Tibial artery (tissue), 4 donors: ENCODE measurements around the gene TGM3.

Experiments used
- DNase-seq, 2 donors: peaks; one replicate each; pipeline ENCODE4 v3.0.0-alpha.2; 2019
- H3K27ac ChIP-seq, 2 donors: fragments of 200-600 bp; sonication (generic) in 1 of 2; 1 replicate in 1 of 2; 2 replicates in 1 of 2; pipeline ENCODE4 v1.5.1; 2018 to 2019; ENCODE audit warnings: mild to moderate bottlenecking in 1 of 2
- H3K27me3 ChIP-seq, 2 donors: fragments of 200-600 bp; sonication (generic) in 1 of 2; one replicate each; pipeline versions ENCODE4 v1.5.1 to v1.6.0; 2016 to 2019
- H3K36me3 ChIP-seq, 3 donors: fragments of 200-600 bp; sonication (generic) in 2 of 3; one replicate each; pipeline ENCODE4 v1.5.1; 2016 to 2019; ENCODE audit warnings: mild to moderate bottlenecking in 2 of 3
- H3K4me1 ChIP-seq, 4 donors: fragments of 200-600 bp; sonication (generic) in 2 of 4; 1 replicate in 3 of 4; 2 replicates in 1 of 4; pipeline ENCODE4 v1.5.1; 2016 to 2019
- H3K4me3 ChIP-seq, 2 donors: fragments of 200-600 bp; sonication (generic) in 1 of 2; 1 replicate in 1 of 2; 2 replicates in 1 of 2; pipeline ENCODE4 v1.5.1; 2018 to 2019; ENCODE audit warnings: mild to moderate bottlenecking in 2 of 2
- H3K9me3 ChIP-seq, 3 donors: fragments of 200-600 bp; sonication (generic) in 1 of 3; one replicate each; pipeline ENCODE4 v1.5.1; 2016 to 2019
- intact Hi-C: fragments of 100-400 bp; cut with DNase I; formaldehyde crosslinking; loops from one replicate; pipeline ENCODE4 v1.15.0; 2023; ENCODE audit warnings: low total_unique reads
- TF ChIP-seq, protein P1 (sequence below), 2 experiments: fragments of 200-600 bp in 1 of 2; fragments of 450-650 bp in 1 of 2; IDR thresholded peaks; one replicate each; pipeline ENCODE4 v1.5.1; 2017 to 2019; ENCODE audit warnings: antibody characterized with exemption in 2 of 2, mild to moderate bottlenecking in 1 of 2, moderate library complexity in 1 of 2

TGM3 gene

DNA sequence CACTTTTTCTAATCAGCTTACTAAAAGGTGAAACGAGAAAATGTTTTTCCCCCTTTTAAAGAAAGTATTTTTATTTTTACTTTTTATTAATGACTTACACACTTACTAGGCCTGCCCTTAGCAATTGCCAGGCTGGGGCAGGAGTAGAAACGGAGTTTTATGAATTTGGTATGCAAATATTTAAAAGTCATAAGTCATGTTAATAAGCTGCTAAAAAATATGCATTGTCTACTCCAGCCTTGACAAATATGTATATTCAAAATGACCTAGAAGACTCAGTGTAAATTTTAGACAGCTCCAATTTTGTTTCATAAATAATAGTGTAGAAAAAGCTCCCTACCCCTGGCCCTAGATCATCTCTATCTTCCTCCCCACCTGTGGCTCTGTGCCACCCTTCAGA, 67.4 kb downstream of the TGM3 start:
- intact Hi-C loops: loop anchor here (10.0 kb wide), 1 partner anchor 1788 kb away; no protein-coding TSS in a partner anchor
- Histone ChIP-seq H3K36me3 (no peaks in the 10 kb centered on the region), H3K27ac (no peak overlapping the region), H3K9me3 (peaks cover 0 to 15% (median 8%) of the 10 kb centered on the region in 3 donors), H3K27me3 (no peaks in the 10 kb centered on the region), H3K4me1 (no peaks in the 10 kb centered on the region), H3K4me3 (no peak overlapping the region)
- TF ChIP-seq, protein P1, sequence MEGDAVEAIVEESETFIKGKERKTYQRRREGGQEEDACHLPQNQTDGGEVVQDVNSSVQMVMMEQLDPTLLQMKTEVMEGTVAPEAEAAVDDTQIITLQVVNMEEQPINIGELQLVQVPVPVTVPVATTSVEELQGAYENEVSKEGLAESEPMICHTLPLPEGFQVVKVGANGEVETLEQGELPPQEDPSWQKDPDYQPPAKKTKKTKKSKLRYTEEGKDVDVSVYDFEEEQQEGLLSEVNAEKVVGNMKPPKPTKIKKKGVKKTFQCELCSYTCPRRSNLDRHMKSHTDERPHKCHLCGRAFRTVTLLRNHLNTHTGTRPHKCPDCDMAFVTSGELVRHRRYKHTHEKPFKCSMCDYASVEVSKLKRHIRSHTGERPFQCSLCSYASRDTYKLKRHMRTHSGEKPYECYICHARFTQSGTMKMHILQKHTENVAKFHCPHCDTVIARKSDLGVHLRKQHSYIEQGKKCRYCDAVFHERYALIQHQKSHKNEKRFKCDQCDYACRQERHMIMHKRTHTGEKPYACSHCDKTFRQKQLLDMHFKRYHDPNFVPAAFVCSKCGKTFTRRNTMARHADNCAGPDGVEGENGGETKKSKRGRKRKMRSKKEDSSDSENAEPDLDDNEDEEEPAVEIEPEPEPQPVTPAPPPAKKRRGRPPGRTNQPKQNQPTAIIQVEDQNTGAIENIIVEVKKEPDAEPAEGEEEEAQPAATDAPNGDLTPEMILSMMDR (IDR thresholded peaks at IDR 0.05): no peak
- no peak for DNase-seq

DNA sequence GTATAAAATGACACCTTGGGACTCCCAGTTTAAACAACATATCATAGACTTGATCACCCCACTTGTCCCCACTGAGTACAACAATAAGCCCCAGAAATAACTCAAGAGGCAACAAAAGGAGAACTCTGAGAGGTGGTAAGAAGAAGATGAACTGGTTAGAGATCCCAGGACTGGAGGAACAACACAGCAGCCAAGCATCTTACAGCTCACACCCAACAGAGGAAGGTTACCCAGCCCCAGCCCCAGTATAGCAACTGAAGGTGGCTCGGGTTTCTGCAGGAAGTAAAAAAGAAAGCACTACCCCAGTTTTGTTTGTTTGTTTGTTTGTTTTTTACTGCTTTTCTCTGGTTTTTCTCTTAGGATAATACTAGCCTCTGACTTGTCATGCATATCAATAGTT, 67.8 kb downstream of the TGM3 start:
- intact Hi-C loops: loop anchor here (10.0 kb wide), 1 partner anchor 1789 kb away; no protein-coding TSS in a partner anchor
- Histone ChIP-seq H3K4me3 (no peak overlapping the region), H3K4me1 (no peaks in the 10 kb centered on the region), H3K9me3 (peaks cover 0 to 15% (median 12%) of the 10 kb centered on the region in 3 donors), H3K27me3 (no peaks in the 10 kb centered on the region), H3K27ac (no peak overlapping the region), H3K36me3 (no peaks in the 10 kb centered on the region)
- TF ChIP-seq, protein P1 (IDR thresholded peaks at IDR 0.05): no peak
- no peak for DNase-seq

DNA sequence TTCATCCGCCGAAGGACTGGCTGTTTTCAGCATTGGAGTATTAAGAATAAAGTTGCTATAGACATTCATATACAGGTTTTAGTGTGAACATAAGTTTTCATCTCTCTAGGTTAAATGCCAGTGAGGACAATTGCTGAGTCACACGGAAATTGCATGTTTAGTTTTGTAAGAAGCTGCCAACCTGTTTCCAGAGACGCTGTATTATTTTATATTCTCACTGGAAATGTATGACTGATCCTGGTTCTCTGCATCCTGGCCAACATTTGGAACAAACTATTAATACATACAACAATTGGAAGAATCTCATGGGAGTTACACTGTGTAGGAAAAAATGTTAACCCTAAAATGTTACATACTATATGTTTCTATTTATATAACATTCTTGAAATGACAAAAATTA, 68.2 kb downstream of the TGM3 start:
- peaks cover 0 to 16% (median 15%) of the 10 kb centered on the region in 3 donors for H3K9me3 ChIP-seq
- no peaks in the 10 kb centered on the region for H3K4me1 ChIP-seq
- no peak overlapping the region for H3K4me3 ChIP-seq
- H3K27me3 ChIP-seq: no peaks in the 10 kb centered on the region
- intact Hi-C loops: loop anchor here (10.0 kb wide), 1 partner anchor 1789 kb away; no protein-coding TSS in a partner anchor
- DNase-seq: no peak
- no peaks in the 10 kb centered on the region for H3K36me3 ChIP-seq
- no peak overlapping the region for H3K27ac ChIP-seq
- TF ChIP-seq, protein P1 (IDR thresholded peaks at IDR 0.05): no peak

DNA sequence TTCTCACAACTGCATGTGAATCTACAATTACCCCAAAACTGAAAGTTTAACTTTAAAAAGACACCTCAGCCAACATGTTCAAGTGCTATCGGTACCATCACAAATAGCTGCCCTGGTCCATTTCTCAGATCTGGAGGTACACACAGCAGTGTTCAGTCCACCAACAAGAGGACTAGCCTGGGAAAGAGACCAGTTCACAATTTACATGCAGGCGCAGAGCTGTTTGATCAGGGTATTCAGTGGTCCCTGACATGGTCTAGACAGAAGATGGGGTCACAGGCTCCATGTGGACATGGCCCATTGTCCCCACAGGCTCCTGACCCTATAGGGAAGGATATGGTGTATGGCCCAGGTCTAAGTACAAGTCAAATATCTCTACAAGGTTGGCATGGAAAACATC, 69.3 kb downstream of the TGM3 start:
- H3K4me1 ChIP-seq: no peaks in the 10 kb centered on the region
- no peak for DNase-seq
- H3K4me3 ChIP-seq: no peak overlapping the region
- no peaks in the 10 kb centered on the region for H3K27me3 ChIP-seq
- peaks cover 0 to 17% (median 15%) of the 10 kb centered on the region in 3 donors for H3K9me3 ChIP-seq
- no peaks in the 10 kb centered on the region for H3K36me3 ChIP-seq
- no peak overlapping the region for H3K27ac ChIP-seq
- TF ChIP-seq, protein P1 (IDR thresholded peaks at IDR 0.05): no peak
- intact Hi-C loops: loop anchor here (10.0 kb wide), 1 partner anchor 1790 kb away; no protein-coding TSS in a partner anchor

DNA sequence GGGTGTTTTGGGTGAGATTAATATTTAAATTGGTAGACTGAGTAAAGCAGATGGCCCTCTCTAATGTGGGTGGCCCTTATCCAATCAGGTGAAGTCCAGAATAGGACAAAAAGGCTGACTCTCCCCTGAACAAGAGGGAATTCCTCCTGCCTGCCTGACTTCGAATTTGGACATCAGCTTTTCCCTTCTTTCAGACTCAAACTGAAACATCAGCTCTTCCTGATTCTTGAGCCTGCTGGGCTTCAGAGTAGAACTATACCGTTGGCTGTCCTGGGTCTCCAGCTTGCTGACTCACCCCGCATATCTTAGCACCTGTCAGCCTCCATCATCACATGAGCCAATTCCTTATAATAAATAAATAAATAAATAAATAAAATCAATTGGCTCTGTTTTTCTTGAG, 69.9 kb downstream of the TGM3 start:
- peaks cover 0 to 15% (median 14%) of the 10 kb centered on the region in 3 donors for H3K9me3 ChIP-seq
- TF ChIP-seq, protein P1 (IDR thresholded peaks at IDR 0.05): no peak
- DNase-seq: no peak
- no peaks in the 10 kb centered on the region for H3K36me3 ChIP-seq
- no peak overlapping the region for H3K27ac ChIP-seq
- no peaks in the 10 kb centered on the region for H3K27me3 ChIP-seq
- intact Hi-C loops: loop anchor here (10.0 kb wide), 1 partner anchor 1791 kb away; no protein-coding TSS in a partner anchor
- H3K4me1 ChIP-seq: no peaks in the 10 kb centered on the region
- H3K4me3 ChIP-seq: no peak overlapping the region
